ENCODE data around the gene LYPD4.

Gene LYPD4

GRCh38 chr19:41851456-41851855 is 7.0 kb upstream of the LYPD4 start:
- POLR2A ChIA-PET = interaction anchor here (1.1 to 5.5 kb wide), 2 partner anchors 8 to 33 kb away, joined by 3 to 31 read pairs; partner anchors contain the start of gene RPS19

GRCh38 chr19:41850381-41850780 is 5.9 kb upstream of the LYPD4 start:
- DNase-seq (ENCODE audit: extremely low spot score) = no peak
- ChIA-PET POLR2A (interaction anchor here (5.5 kb wide), 1 partner anchor 9 kb away, joined by 31 read pairs; the partner anchor contains the start of gene RPS19), CTCF (interaction anchor here (1.2 kb wide), 1 partner anchor 15 kb away, joined by 3 read pairs; no protein-coding TSS in a partner anchor)
- TF ChIP-seq ZNF384 (IDR thresholded peaks at IDR 0.05) (no peak), FOXM1 (IDR thresholded peaks at IDR 0.05; ENCODE audit: borderline replicate concordance) (no peak), L3MBTL2 (conservative IDR thresholded peaks at IDR 0.05) (no peak), HDGF (IDR thresholded peaks at IDR 0.05; ENCODE audit: borderline replicate concordance) (no peak), ARNT (IDR thresholded peaks at IDR 0.05) (no peak), SUZ12 (IDR thresholded peaks at IDR 0.05) (no peak), LEF1 (IDR thresholded peaks at IDR 0.05; ENCODE audit: borderline replicate concordance) (no peak), ELF4 (IDR thresholded peaks at IDR 0.05) (no peak), TARDBP (IDR thresholded peaks at IDR 0.05) (no peak), NFRKB (IDR thresholded peaks at IDR 0.05) (no peak), BHLHE40 (IDR thresholded peaks at IDR 0.05; ENCODE audit: borderline replicate concordance) (no peak), FOXA1 (IDR thresholded peaks at IDR 0.05) (no peak), FOXK2 (IDR thresholded peaks at IDR 0.05) (no peak), CTBP1 (IDR thresholded peaks at IDR 0.05; ENCODE audit: borderline replicate concordance) (no peak), SP1 (IDR thresholded peaks at IDR 0.05) (no peak)

More at GRCh38 chr19:41851456-41851855, 7.0 kb upstream of the LYPD4 start:
- no peak for DNase-seq (ENCODE audit: extremely low spot score)
- CTCF ChIA-PET = no interaction called here
- no peak for TF ChIP-seq NFRKB (IDR thresholded peaks at IDR 0.05)
- TF ChIP-seq ZNF384 (IDR thresholded peaks at IDR 0.05) = no peak
- no peak for TF ChIP-seq PKNOX1 (IDR thresholded peaks at IDR 0.05)
- TF ChIP-seq LEF1 (IDR thresholded peaks at IDR 0.05; ENCODE audit: borderline replicate concordance) = no peak
- no peak for TF ChIP-seq ELF4 (IDR thresholded peaks at IDR 0.05)
- no peak for TF ChIP-seq FOXM1 (IDR thresholded peaks at IDR 0.05; ENCODE audit: borderline replicate concordance)

GRCh38 chr19:41849067-41849466 is 4.6 kb upstream of the LYPD4 start:
- ChIA-PET CTCF (interaction anchor here (0.6 kb wide), 1 partner anchor 15 kb away, joined by 3 read pairs; no protein-coding TSS in a partner anchor), POLR2A (interaction anchor here (5.5 kb wide), 1 partner anchor 11 kb away, joined by 31 read pairs; the partner anchor contains the start of gene RPS19)
- DNase-seq (ENCODE audit: extremely low spot score) = no peak
- TF ChIP-seq FOXA1 (IDR thresholded peaks at IDR 0.05) = no peak
- TF ChIP-seq HDGF (IDR thresholded peaks at IDR 0.05; ENCODE audit: borderline replicate concordance) = no peak
- TF ChIP-seq CTBP1 (IDR thresholded peaks at IDR 0.05; ENCODE audit: borderline replicate concordance) = no peak
- TF ChIP-seq FOXM1 (IDR thresholded peaks at IDR 0.05; ENCODE audit: borderline replicate concordance) = no peak
- TF ChIP-seq TARDBP (IDR thresholded peaks at IDR 0.05) = no peak
- TF ChIP-seq PKNOX1 (IDR thresholded peaks at IDR 0.05) = no peak
- TF ChIP-seq ZNF384 (IDR thresholded peaks at IDR 0.05) = no peak
- TF ChIP-seq SUZ12 (IDR thresholded peaks at IDR 0.05) = no peak
- TF ChIP-seq NFRKB (IDR thresholded peaks at IDR 0.05) = no peak
- TF ChIP-seq FOXK2 (IDR thresholded peaks at IDR 0.05) = no peak
- no peak for TF ChIP-seq SP1 (IDR thresholded peaks at IDR 0.05)
- no peak for TF ChIP-seq BHLHE40 (IDR thresholded peaks at IDR 0.05; ENCODE audit: borderline replicate concordance)
- no peak for TF ChIP-seq ARNT (IDR thresholded peaks at IDR 0.05)
- no peak for TF ChIP-seq L3MBTL2 (conservative IDR thresholded peaks at IDR 0.05)
- TF ChIP-seq LEF1 (IDR thresholded peaks at IDR 0.05; ENCODE audit: borderline replicate concordance) = no peak
- no peak for TF ChIP-seq ELF4 (IDR thresholded peaks at IDR 0.05)

GRCh38 chr19:41848666-41849065 is 4.2 kb upstream of the LYPD4 start:
- ChIA-PET CTCF (no interaction called here), POLR2A (interaction anchor here (5.5 kb wide), 1 partner anchor 11 kb away, joined by 31 read pairs; the partner anchor contains the start of gene RPS19)
- DNase-seq (ENCODE audit: extremely low spot score) = no peak
- no peak for TF ChIP-seq HDGF (IDR thresholded peaks at IDR 0.05; ENCODE audit: borderline replicate concordance)
- no peak for TF ChIP-seq SUZ12 (IDR thresholded peaks at IDR 0.05)
- TF ChIP-seq FOXM1 (IDR thresholded peaks at IDR 0.05; ENCODE audit: borderline replicate concordance) = no peak
- TF ChIP-seq NFRKB (IDR thresholded peaks at IDR 0.05) = no peak
- TF ChIP-seq ELF4 (IDR thresholded peaks at IDR 0.05) = no peak
- TF ChIP-seq SP1 (IDR thresholded peaks at IDR 0.05) = no peak
- no peak for TF ChIP-seq TARDBP (IDR thresholded peaks at IDR 0.05)
- TF ChIP-seq ARNT (IDR thresholded peaks at IDR 0.05) = no peak
- no peak for TF ChIP-seq FOXA1 (IDR thresholded peaks at IDR 0.05)
- no peak for TF ChIP-seq FOXK2 (IDR thresholded peaks at IDR 0.05)
- no peak for TF ChIP-seq ZNF384 (IDR thresholded peaks at IDR 0.05)
- no peak for TF ChIP-seq LEF1 (IDR thresholded peaks at IDR 0.05; ENCODE audit: borderline replicate concordance)
- TF ChIP-seq BHLHE40 (IDR thresholded peaks at IDR 0.05; ENCODE audit: borderline replicate concordance) = no peak
- TF ChIP-seq L3MBTL2 (conservative IDR thresholded peaks at IDR 0.05) = no peak
- no peak for TF ChIP-seq PKNOX1 (IDR thresholded peaks at IDR 0.05)
- no peak for TF ChIP-seq CTBP1 (IDR thresholded peaks at IDR 0.05; ENCODE audit: borderline replicate concordance)

GRCh38 chr19:41847351-41848105 is 3.0 kb upstream of the LYPD4 start:
- ChIA-PET POLR2A (interaction anchor here (5.5 kb wide), 1 partner anchor 12 kb away, joined by 31 read pairs; the partner anchor contains the start of gene RPS19), CTCF (interaction anchor here (0.6 to 1.2 kb wide), 2 partner anchors 12 to 26 kb away, joined by 3 read pairs; no protein-coding TSS in a partner anchor)
- no peak for TF ChIP-seq HDGF (IDR thresholded peaks at IDR 0.05; ENCODE audit: borderline replicate concordance)
- no peak for TF ChIP-seq SUZ12 (IDR thresholded peaks at IDR 0.05)
- TF ChIP-seq ELF4 (IDR thresholded peaks at IDR 0.05) = no peak
- TF ChIP-seq SP1 (IDR thresholded peaks at IDR 0.05) = no peak
- no peak for TF ChIP-seq LEF1 (IDR thresholded peaks at IDR 0.05; ENCODE audit: borderline replicate concordance)
- TF ChIP-seq BHLHE40 (IDR thresholded peaks at IDR 0.05; ENCODE audit: borderline replicate concordance) = no peak
- DNase-seq (ENCODE audit: extremely low spot score) = no peak
